HG02981 (cell line): Measurements from ENCODE around the gene SEC63.
"Not testable (repeated sequence)": the region's sequence is repeated elsewhere in the genome, so short reads cannot be mapped to it uniquely, and the experiment has no call there.

Experiments used
- ATAC-seq: cut with Tn5 transposase; IDR thresholded peaks from one replicate; pipeline ENCODE4 v1.9.1; 2021; ENCODE audit warnings: mild to moderate bottlenecking, moderate library complexity; ENCODE audit not compliant: unreplicated experiment

Gene SEC63

DNA sequence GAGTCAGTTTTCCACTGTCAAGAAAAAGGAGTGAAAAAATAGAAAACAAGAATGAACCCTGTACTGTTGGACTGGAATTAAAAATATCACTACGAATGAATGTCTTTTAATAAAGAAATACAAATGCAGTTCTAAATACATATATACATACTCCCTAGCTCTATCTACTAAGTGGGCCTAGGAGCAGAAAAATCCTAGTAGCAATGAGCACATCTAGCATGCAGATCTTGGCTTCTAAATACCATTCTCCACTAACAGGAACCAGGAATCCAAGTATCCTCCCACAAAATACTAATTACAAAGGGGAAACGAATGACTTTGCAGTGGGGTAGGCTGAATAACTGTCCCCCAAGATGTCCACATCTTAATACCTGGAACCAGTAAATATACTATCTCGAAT lies 25.4 kb downstream of the SEC63 start:
- ATAC-seq = no peak

DNA sequence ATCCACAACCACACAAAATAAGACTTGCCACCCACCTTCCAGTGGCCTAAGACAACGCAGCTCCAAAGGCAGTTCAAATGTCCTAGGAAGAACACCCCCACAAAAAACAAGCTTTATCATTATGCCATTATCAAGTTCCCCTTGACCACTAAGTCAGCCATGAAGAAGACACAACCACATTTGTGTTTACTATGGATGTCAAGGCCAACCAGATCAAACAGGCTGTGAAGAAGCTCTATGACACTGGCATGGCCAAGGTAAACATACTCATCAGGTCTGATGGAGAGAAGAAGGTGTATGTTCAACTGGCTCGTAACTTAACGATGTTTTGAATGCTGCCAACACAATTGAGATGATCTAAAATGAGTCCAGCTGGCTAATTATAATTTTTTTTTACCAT lies 26.1 kb downstream of the SEC63 start:
- ATAC-seq = no peak

DNA sequence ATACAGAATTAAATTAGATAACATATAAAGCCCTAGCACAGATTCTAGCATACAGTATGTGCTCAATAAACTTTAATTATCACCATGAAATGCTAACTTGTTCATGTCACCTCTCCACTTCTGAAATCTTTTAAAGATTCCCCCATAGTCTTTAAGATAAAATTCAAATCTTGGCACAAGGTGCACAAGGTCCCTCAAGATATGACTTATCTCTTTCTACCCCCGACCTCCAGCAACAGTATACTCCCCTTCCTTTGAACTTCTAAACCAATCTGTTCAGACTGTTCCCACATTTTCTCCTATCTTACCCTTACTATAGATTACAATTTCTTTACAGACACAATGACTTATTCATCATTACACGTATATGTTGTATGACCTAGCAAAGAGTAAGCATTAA lies 29.0 kb downstream of the SEC63 start:
- ATAC-seq = no peak

DNA sequence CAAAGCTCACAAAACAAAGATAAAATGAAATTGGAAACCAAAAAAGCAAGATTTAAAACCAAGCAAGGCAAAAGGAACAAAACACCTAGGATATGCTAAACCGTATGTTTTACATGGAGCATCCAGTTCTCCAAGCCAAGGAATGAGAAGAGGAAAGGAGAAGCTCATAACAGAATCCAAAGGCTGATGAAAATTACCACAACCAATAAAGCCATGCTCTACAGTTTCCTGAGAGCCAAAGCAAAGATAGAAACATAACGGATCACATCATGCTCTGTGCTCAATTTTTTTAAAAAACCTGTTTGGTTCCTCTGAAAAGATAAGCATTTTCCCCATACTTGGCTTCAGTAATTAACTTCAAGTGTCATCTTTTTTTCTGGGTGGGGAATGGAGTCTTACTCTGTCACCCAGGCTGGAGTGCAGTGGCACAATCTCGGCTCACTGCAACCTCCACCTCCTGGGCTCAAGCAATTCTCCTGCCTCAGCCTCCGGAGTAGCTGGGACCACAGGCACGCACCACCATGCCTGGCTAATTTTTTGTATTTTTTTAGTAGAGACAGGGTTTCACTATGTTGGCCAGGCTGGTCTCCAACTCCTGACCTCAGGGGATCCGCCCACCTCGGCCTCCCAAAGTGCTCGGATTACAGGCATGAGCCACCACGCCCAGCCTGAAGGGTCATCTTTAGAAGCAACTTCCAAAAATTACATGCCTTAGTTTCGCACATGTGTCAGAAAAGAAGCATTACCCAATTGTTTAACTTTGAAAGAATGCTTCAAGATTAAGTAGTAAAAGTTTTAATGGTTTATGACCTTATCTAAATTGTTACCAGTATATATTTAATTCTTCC lies 31.1 kb downstream of the SEC63 start:
- ATAC-seq = not testable (repeated sequence)

DNA sequence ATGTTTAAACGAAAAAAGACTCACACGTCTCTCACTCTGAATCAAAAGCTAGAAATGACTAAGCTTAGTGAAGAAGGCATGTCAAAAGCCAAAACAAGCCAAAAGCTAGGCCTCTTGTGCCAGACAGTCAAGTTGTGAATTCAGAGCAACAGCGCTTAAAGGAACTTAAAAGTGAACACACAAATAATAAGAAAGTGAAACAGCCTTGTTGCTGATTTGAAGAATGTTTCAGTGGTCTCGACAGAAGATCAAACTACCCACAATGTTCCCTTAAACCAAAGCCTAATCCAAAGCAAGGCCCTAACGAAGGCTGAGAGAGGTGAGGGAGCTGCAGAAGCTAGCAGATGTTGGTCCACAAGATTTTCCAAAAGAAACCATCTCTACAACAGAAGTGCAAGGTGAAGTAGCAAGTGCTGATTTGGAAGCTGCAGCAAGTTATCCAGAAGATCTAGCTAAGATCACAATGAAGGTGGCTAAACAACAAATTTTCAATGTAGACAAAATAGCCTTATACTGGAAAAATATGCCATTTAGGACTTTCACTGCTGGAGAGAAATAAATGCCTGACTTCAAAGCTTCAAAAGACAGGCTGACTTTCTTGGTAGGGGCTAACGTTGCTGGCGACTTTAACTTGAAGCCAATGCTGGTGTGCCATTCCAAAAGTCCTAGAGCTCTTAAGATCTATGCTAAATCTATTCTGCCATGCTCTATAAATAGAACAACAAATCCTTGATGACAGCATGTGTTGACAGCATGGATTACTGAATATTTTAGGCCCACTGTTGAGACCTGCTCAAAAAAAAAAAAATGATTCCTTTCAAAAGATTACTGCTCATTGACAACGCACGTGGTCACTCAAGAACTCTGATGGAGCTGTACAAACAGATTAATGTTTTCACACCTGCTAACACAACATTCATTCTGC lies 40.3 kb downstream of the SEC63 start:
- ATAC-seq = no peak

DNA sequence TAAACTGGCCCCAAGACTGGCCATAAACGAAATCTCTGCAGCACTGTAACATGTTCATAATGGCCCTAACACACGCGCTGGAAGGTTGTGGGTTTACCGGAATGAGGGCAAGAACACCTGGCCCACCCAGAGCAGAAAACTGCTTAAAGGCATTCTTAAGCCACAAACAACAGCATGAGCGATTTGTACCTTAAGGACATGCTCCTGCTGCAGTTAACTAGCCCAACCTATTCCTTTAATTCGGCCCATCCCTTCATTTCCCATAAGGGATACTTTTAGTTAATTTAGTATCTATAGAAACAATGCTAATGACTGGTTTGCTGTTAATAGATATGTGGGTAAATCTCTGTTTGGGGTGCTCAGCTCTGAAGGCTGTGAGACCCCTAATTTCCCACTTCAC lies 41.0 kb downstream of the SEC63 start:
- ATAC-seq = not testable (repeated sequence)

DNA sequence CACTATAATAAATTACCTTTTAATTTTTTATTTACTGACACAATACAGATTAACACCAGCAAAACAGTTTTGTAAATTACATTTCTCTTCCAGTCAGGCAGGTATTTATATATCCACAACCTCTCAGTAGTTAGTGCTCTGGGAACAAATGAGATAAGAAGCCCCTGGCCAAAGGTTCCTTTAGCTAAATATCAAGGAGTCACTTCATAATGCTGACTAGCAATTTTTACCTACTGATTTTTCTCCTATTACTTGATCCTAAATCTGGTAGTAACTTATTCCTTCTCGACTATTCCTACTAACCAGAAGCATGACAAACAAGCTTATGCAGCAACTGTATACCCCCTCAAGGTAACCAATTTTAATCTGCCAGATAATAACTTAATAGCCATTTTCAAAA lies 46.3 kb downstream of the SEC63 start:
- no peak for ATAC-seq

DNA sequence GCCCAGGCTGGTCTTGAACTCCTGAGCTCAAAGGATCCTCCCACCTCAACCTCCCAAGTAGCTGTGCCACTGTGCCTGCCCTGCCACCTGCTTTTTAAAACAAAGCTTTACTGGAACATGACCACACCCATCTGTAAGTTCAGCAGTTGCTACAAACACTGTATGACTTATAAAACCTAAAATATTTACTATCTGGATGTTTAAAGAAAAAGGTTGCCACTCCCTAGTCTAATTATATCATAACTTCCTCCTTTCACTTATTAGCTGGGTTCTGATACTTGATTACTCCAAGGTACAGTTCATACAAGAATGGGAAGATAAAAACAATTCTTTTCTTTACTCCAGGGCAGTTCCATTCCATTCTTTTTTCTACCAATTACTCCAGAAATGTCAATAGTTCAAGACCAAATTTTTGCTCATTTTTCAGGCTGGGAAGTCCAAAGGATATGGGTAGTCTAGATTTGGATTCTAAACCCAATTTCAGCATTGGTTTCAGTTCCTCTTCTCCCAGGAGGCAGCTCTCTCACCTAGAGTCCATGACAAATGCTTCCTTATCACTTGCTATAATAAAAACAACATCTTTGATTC lies 63.1 kb downstream of the SEC63 start:
- no peak for ATAC-seq

DNA sequence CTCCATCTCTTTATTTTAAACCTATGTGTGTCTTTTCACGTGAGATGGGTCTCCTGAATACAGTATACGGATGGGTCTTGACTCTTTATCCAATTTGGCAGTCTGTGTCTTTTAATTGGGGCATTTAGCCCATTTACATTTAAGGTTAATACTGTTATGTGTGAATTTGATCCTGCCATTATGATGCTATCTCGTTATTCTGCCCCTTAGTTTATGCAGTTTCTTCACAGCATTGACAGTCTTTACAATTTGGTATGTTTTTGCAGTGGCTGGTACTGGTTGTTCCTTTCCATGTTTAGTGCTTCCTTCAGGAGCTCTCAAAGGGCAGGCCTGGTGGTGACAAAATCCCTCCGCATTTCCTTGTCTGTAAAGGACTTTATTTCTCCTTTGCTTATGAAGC lies 67.6 kb downstream of the SEC63 start:
- ATAC-seq = not testable (repeated sequence)

DNA sequence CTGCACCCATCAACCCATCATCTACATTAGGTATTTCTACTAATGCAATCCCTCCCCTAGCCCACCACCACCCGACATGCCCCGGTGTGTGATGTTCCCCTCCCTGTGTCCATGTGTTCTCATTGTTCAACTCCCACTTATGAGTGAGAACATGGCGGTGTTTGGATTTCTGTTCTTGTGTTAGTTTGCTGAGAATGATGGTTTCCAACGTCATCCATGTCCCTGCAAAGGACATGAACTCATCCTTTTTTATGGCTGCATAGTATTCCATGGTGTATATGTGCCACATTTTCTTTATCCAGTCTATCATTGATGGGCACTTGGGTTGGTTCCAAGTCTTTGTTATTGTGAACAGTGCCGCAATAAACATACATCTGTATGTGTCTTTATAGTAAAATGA lies 72.1 kb downstream of the SEC63 start:
- not testable (repeated sequence) for ATAC-seq

DNA sequence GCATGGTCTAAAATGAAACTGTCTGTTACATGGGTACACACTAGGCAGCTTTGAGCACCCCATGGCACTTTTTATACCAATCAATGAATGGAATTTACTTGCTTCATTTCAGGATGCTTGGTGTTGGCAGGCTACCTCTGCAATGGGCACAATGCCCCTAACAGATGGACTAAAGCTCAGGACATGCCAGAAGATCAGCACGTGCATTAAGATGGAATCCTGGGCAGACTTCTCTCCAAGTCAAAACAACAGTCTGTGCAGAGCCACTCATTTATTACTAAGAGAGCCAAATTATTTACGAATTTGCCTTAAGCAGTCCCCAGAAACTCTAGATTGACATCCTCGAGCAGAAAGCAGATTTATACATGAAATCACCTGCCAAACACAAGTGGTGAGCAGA lies 78.1 kb downstream of the SEC63 start:
- no peak for ATAC-seq

DNA sequence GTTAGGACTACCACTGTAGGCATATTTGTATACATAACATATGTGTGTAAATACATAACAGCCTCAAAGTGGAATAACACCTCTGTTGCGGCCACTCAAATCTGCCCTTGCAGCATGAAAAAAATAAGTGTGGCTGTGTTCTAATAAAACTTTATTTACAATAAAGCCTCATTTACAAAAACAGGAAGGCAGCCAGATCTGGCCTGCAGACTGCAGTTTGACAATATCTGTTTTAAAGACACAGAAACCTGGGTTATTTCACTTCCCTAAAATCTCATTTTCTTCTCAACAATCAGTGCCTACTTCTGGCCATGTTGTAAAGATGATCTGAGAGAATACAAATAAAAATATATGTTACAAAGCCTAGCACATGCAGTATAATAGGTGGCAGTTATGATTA lies 80.0 kb downstream of the SEC63 start:
- no peak for ATAC-seq

DNA sequence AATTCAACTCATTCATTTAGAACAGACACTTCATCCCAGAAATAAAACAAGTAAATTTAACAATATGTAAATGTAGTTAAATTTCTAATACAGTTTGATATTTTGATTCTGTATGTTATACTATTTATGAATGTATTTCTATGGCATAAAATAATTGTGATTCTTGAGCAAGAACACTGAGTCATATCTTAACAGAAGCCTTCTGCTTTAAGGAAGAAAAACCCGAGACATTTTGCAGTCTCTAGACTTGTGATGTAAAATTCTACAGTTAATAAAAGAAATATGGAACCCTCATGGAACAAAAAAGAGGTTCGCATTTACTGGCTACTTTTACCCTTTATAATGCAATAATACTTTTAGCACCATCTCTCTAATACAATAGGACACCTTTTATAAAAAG lies 86.0 kb downstream of the SEC63 start:
- no peak for ATAC-seq

DNA sequence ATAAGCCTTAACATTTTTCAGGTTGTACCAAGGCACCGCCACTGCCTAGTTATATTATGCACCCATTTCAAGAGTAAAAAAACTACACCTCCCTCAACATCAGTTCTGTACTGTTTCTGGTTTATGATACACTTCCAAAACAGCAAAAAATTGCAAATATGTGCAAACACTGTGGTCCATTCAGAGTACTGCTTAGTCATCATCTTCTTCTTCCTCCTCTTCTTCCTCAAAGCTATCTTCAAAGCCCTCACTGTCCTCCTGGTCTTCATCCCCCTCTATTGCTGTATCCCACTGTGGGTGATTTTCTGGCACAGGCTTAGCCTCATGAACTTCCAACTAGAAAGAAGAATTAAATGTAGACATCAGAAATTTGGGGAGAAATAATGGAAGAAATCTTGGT lies 86.5 kb downstream of the SEC63 start:
- not testable (repeated sequence) for ATAC-seq

DNA sequence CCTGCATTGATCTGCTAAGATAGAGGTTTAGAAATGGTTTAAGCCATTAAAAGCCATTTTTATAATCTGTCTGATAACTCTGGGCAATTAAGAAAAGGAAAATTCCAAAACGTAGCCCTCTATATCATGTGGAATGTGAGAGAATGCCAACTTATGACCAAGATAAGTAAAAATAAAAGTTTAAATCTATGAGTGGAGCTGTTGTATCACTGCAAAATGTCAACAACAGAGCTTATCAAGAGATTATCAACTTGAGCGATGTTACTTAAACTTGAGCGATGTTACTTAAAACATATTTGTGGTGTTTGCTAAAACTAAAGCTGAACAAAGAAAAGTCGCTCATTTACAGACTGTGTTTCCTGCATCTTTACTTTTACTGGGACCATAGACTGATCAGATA lies 87.0 kb downstream of the SEC63 start:
- ATAC-seq = no peak

DNA sequence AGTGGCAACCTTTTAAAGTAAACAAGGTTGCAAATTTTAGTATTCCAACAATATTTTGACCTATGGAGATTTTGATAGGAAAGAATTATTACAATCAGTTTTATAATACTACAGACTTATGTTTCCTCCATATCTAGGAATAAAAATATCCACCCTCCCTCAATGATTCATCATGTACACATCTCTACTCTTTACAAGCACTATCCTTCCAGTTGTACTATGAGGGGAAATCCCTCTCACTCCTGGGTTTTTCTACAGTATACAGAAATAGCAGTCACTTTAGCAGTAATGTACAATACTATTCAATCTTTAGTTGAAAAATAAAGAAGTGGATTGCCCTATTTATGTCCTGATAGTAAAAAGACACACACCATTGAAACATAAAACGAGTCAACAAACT lies 87.6 kb downstream of the SEC63 start:
- no peak for ATAC-seq

DNA sequence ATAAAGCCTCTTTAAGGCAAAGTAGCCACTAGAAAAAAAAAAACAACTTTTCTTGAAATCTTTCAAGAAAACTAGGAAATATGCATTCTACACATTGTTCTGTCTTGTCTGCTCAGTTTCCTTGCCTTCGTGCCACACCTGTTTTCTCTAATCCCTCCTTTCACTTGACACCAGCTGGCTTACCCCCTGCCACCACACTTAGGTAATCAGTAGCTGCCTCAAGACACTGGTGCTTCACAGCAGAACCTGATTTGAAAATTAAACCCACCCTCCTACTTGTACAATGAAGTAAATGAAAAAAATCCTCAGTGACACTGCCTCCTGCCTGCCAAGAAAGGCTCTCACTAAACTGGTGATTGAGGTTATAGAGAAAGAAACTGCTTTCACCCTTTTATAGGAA lies 88.1 kb downstream of the SEC63 start:
- no peak for ATAC-seq

DNA sequence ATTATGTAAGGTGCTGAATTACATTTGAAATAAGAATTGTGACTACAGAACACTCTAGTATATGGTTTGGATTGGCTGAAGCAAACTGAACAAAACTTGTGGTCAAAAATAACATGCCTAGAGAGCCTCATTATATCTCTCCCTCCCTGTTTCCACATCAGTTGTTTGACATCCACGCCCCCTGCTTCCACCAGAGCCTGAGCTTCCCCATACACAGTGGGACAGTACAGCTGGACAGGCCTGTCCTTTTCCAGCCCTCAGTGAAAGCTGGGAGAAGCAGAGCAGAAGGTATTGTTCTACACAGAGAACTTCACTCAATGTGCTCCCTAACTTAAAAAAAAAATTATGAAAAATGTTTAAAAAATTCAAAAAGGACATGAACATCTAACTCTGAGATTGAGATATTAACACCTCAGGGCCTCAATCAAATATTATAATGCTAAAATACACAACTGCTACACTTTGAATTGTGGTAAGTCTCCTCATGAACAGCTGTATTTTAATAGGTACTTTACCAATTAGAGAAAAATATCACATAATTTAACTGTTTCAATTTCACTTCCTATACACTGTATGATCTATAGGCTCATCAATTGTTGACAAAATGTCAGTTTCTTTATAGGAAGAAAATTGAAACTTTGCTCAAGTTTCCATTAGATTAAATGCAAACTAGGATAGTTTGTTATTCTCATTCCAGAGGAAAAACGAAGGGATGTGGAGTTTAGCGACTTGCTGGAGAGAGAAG lies 89.0 kb downstream of the SEC63 start:
- no peak for ATAC-seq

DNA sequence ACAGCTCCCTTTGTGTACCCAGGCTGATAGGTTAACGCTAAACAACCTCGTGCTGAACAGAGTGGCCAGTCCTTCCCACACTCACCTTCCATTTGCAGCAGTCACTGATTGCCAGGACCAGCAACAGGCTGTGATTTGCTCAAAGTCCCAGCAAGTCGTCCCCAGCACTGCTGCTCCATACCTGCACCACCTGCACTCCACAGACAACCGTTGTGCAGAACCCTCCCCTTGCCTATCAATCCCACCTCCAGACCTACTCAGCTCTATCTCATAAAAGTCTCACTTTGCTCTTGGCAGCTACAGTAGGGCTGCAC lies 90.7 kb downstream of the SEC63 start:
- ATAC-seq = no peak

DNA sequence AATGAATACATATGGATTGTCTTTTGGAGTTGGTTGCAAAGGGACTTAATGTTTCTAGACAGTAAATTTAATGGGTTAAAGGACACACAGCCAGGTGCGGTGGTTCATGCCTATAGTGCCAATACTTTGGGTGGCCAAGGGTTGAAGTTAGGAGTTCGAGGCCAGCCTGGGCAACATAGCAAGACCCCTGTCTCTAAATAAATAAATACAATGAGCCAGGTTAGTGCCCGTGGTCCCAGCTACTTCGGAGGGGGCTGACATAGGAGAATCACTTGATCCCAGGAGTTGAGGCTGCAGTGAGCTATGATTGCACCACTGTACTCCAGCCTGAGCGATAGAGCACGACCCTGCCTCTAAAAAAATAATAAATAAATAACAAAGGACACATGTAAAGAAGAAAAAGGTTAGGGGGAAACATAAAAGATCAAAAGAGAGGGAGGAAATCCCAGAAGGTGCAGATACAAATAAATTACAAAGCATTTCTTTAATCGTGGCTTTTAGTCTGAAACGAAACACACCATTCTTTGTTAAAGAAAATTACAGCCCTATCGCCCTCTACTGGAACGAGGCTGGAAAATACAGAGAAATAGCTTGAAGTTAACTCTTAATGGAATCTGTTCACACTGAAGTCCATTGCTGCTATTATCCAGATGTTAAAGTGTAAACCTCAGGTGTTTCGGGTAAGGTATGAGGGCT lies 91.3 kb downstream of the SEC63 start:
- ATAC-seq = no peak
